Fibroblast of skin of right quadriceps (primary cell): ENCODE measurements around the gene FHL2.
A peak's percentile ranks its signal among the peaks of the same experiment; 100 is the strongest.

Experiments
- DNase-seq: peaks from one replicate; pipeline ENCODE4 v3.0.0-alpha.2; 2013

FHL2 gene

GRCh38 chr2:105421053-105421452 is 22.2 kb upstream of the FHL2 start:
- no peak for DNase-seq

- no peak for DNase-seq
Measured at GRCh38 chr2:105418522-105418921, 19.7 kb upstream of the FHL2 start.

DNA sequence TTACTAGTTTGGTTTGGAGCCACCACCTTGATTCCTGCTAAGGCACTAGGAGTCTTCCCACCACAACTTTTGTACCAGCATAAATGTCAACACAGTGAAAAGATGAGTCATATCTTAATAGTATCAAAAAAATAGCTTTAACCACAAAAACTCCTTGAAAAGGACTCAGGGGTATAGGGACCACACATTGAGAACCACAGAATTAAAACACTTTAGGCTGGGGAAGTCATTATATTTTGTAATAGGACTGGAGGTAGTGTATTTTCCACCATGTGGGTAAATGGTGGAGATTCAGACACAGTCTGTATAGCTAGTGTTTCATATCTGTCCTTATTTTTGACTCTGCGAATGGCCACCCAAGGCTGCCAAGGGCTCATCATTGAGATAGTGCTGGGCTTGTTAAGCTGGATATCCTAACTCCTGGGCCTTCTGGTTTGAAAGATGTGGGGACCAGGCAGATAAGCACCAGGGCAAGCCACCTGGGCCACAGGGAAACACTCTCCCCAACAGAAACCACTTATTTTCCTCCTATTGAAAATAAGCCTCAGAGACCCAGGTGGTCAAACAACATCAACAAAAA is 19.1 kb upstream of the FHL2 start:
- peak; percentile 80 for DNase-seq

DNA sequence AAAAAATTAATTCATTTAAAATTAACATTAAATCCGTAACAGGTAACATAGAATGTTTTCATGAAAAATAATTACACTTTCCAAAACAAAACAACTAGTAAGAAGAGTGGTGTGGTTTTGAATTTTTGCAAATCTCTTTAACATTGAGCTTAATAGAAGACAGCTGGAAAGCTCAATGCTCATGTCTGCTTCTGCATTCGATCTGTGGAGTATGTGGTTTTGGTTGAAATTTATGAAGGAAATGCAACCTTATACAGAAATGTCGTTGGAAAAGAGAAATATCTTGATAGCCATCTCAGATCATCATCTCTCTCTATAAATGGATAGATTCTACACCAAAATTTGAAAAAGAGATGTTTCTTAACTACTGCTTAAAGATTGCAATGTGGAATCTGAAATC is 17.3 kb upstream of the FHL2 start:
- peak; percentile 42 for DNase-seq

DNA sequence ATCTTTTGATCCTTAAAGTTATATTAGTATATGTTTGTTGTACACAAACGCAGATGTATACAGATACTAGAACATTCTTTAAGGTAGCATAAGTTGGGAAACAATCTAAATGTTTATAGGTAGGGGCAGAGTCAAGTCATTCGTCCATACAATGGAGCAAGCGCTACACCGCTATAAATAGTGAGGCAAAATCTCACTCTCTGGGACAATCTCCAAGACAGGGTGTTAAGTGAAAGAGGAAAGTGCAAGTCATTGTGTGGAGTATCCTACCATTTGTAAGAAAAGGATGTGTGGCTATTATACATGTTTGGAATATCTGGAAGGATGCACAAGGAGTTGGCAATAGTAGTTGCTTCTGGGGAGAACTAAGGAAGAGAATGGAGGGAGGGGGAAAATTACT is 16.2 kb upstream of the FHL2 start:
- DNase-seq, result no peak

- no peak for DNase-seq
Measured at GRCh38 chr2:105413206-105413605, 14.4 kb upstream of the FHL2 start.

GRCh38 chr2:105412584-105412983 is 13.7 kb upstream of the FHL2 start:
- no peak for DNase-seq

DNA sequence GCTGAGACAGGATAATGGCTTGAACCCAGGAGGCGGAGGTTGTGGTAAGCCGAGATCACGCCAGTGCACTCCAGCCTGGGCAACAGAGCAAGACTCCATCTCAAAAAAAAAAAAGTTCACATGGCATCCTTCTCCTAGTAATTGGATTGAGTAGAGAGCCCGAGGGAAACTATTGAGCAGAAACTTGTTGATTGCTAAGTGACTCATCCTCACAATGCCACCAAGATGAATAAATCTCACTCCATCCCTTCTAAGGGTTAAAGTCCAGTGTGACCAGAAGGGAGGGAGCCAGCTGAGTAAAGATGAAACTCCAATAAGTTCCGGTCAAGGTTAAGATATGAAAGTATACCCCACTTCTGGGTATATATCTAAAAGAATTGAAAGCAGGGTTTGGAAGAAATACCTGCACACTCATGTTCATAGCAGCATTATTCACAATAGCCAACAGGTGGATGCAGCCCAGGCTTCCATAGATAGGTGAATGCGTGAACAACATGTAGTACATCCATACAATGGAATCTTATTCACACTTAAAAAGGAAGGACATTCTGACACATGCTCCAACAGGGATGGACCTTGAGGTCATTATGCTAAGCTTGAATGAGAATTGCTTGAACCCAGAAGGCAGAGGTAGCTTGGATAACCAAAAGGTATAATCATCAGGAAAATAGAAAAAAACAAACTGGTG is 13.0 kb upstream of the FHL2 start:
- DNase-seq, result no peak

GRCh38 chr2:105410554-105410953 is 11.7 kb upstream of the FHL2 start:
- peak; percentile 37 for DNase-seq

DNA sequence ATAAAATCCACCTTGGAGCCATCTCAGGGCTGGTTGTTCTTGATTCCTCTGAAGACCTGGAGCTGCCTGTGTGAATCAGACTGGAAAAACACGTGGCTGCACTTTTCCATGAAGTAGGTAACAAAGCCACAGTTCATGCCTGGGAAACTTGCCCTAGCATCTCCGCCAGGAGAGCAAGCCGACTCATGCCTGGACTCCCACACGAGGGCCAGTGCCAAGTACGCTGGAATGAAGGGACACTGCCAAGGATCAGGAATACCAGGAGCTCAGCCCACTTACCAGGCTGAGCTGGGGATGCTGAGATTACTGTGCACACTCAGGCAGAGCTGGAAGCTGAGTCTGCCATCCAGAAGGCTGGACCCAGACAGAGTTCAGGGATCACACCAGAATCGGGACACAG is 10.9 kb upstream of the FHL2 start:
- DNase-seq, result peak; percentile 87

- DNase-seq, result no peak
Measured at GRCh38 chr2:105407946-105408743, 9.3 kb upstream of the FHL2 start.

DNA sequence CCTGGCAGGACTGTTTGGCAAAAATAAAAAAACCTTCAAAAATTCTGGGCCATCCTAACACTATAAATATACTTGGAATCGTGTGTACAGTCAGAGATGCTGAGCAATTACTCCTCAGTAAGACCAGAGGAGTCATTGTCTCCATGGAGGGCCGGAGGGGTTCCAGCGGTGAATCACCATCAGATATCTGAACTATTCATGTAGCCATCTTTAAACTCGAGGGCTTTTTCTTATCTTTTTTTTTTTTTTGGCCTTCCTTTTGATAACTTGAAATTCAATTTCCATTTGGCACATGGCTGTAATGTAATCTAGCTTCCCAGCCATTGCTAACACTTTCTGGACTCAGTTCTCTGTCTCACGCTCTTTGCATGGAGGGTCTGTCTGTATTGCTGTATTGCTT is 7.4 kb upstream of the FHL2 start:
- peak; percentile 79 for DNase-seq

DNA sequence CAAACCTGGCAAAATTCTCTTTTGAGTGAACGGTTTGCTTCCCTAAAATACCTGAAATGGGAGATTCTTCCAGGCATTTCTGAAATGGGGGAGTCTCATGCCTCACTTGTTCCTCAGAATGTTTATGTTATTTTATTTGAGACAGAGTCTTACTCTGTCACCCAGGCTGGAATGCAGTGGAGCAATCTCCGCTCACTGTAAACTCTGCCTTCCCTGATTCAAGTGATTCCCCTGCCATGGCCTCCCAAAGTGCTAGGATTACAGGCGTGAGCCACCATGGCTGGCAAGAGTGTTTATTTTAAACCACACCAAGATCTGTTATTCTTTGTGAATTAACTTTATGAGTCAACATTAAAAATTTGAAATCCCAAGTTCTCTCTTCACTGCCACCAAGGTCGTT is 6.4 kb upstream of the FHL2 start:
- DNase-seq, result peak; percentile 79

DNA sequence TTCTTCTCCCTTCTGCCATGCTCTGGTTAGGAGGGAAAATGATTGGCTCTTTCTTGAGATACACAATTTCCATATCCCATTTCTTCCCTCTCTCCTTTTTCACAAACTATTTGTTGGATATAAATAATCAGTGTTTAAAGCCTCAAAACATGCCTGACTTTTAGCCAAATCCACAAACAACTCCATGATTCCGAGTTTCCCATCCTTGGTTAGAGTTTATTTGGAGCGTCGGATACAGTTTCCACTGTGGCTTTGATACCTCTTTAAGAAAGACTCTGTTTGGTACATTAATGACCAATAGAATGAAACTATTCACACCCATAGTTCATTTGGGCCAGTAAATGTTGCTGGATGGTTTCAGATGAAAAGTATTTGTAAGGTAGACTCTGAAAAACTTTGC is 5.9 kb upstream of the FHL2 start:
- DNase-seq, result peak; percentile 46

- peak; percentile 92 for DNase-seq
Measured at GRCh38 chr2:105403783-105404698, 5.2 kb upstream of the FHL2 start.

DNA sequence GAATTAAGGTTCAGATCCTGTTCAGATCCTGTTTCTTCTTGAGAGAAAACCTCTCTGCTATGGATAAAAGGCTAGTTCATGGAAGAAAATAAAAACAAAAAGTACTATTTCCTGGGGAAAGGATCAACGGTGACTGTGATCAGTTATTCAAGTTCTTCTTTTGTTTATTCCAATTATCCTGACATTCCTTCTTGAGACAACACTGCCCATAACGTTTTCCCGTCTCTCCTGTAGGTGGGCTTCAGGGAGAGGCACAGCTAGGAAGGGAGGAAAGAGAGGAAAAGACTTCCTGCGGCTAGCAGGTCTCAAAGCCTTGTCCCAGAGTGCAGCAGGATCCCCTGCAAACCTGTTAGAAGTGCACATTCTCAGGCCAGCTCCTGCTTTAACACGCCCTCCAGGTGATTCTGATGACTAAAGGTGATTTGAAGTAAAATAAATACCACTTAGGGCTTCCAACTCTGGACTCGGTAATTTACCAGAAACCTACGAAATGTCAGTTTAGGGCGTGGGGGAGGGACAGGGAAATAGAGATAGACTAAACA is 4.5 kb upstream of the FHL2 start:
- no peak for DNase-seq

DNA sequence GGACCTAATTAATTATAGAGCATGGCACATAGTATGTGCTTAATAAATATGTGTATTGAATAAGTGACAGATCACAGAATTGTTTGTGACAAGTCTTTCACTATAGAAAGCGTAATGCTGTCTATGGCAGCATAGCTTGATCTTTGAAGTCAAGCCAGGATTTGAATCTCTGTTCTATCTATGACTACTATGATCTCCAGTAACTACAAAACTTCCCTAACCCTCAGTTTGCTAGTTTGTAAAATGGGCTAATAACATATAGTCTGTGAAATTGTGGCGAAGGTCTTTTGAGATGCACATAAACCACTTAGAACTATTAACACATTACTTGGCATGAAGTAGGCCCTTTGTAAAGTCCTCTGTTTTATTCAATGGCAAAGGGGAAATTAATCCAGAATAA is 4.0 kb upstream of the FHL2 start:
- no peak for DNase-seq

- no peak for DNase-seq
Measured at GRCh38 chr2:105401867-105402266, 3.0 kb upstream of the FHL2 start.

DNA sequence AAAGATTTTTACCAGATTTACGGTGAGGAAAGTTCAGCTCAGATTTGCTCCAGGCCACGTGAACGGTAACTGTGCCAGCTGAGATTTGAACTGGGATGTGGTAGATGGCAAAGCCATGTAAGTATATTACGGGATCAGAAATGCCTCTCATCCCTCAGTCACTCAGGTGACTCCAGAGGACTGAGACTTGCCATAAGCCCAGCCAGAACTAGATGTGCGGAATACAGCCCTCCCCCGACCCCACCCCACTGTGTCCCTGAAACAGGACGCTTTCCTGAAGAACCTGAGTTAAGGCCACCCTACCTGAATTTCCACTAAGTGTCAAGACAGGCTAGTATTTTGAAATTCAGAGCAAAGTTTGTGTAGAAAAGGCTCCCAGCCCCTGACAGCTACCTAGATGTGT is 1.3 kb upstream of the FHL2 start:
- DNase-seq, result no peak

DNA sequence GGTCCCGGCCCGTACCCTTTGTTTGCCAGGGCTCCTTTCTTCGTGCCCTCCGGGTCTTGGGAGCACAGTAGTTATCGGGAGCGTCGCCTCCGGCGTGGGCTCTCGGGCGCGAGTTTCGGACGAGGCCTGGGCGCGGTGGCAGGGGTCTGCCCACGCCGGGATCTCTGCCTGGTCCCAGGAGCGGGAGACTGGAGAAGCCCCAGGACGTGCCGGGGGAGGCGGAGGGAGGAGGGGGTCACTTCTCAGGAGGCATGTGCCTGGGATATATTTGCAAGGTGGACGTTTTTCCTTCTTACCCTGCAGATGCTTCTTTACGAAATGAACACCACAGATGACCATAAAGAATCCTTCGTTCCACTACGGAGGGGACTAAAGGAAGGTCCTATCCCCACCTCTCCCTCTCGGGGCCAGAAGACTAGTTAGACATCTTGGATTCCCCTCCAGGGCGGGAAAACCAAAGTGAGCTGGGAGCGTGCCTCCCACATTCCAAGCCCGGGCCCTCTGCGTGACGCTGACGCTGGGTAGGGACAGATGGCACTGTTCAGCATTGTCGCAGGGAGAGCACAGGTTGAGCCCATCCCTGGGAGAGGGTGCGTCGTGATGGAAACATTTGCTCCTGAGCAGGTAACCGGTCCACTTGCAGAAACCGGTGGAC is 483 bp upstream of the FHL2 start:
- DNase-seq, result no peak

- no peak for DNase-seq
Measured at GRCh38 chr2:105397953-105398335, 907 bp downstream of the FHL2 start.

GRCh38 chr2:105397025-105397722 is 1.7 kb downstream of the FHL2 start:
- no peak for DNase-seq
